GM12874 (cell line): Measurements from ENCODE around the gene CD80.

Source experiments
- TF ChIP-seq, protein P1 (sequence below): IDR thresholded peaks from 2 replicates; pipeline ENCODE4 v1.5.1; 2011; ENCODE audit warnings: low read depth, mild to moderate bottlenecking, control low read depth, low read length, moderate library complexity; ENCODE audit not compliant: insufficient read depth

The CD80 gene

GRCh38 chr3:119560160-119560559, 746 bp upstream of the CD80 start:
- TF ChIP-seq, protein P1, sequence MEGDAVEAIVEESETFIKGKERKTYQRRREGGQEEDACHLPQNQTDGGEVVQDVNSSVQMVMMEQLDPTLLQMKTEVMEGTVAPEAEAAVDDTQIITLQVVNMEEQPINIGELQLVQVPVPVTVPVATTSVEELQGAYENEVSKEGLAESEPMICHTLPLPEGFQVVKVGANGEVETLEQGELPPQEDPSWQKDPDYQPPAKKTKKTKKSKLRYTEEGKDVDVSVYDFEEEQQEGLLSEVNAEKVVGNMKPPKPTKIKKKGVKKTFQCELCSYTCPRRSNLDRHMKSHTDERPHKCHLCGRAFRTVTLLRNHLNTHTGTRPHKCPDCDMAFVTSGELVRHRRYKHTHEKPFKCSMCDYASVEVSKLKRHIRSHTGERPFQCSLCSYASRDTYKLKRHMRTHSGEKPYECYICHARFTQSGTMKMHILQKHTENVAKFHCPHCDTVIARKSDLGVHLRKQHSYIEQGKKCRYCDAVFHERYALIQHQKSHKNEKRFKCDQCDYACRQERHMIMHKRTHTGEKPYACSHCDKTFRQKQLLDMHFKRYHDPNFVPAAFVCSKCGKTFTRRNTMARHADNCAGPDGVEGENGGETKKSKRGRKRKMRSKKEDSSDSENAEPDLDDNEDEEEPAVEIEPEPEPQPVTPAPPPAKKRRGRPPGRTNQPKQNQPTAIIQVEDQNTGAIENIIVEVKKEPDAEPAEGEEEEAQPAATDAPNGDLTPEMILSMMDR = no peak

GRCh38 chr3:119558626-119559317, 642 bp downstream of the CD80 start:
- TF ChIP-seq, protein P1 = no peak

DNA sequence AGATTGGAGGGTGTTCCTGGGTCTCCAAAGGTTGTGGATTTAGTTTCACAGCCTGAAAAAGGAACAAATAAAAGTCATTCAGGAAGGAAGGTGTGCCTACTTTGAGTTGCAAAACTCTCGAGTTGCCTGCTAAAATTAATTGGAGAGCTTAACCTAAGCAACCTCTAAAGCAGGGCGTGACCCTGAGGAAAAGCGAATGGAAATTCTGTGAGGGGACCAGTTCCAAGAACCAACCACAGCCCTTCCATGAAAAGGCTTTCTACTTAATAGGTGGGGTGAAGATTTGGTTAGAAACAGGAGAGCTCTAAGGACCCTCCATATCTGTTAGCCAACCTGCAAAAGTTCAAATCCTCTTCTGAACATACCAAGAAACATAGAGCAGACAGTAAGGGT, 1.5 kb downstream of the CD80 start:
- TF ChIP-seq, protein P1 = no peak

DNA sequence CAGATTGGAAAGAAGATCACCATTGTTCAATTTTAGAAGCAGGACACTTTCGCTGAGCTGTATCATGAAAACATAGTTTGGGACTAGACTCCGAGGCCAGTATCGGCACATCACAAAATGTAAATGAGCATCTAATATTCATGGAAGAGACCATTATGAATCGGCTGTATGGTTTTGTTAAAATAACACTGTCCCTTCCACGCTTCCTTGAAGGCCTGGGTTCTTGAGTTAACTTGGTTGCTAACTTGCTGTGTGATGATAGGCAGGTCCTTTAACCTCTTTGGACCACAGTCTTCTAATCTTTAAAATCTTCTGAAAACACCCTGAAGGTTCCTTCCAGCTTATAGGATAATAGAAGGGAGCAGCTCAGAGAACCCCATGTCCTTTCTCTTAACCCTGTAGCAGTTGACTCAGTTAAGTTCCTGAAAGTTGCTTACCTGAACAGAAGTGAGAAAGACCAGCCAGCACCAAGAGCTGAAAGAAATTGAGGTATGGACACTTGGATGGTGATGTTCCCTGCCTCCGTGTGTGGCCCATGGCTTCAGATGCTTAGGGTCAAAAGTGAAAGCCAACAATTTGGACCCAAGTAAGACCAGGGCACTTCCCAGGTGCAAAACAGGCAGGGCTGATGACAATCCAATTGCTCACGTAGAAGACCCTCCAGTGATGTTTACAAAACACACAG, 2.1 kb downstream of the CD80 start:
- TF ChIP-seq, protein P1 = no peak

DNA sequence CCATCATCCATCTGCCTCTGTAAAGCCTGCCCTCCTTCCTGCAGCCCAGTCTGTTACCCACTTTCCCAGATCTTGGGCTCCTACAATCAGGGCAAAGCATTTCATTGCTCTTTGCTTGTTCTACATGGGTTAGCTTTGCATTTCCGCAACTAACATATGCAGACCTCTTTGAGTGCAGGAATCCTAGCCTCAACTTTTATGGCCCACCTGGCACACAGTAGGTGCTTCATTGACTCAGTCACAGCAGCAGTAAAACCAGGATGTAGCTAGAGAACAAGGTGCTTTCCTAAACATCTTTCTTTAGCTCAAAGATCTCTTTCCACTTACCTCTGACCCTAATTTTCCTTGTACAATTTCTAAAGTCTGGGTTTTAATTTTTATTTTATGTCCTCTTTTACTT, 3.5 kb downstream of the CD80 start:
- TF ChIP-seq, protein P1 = no peak

DNA sequence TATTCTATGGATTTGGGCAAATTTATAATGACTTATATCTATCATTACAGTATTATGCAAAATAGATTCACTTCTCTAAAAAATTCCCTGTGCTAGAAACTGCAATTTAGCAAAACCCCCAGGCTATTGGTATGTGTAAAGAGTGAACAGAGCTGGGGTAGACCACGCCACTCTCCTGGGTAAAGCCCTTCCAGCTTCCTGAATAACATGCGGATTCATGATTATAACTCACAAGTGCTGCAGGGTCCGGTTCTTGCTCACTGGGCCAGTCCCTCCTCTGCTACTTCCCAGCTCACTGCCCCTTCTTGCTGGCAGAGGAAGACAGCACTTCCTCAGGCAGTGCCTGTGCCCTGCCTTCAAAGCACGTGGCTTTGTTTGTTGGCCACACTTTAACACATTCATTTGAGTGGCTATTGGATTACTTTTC, 4.1 kb downstream of the CD80 start:
- TF ChIP-seq, protein P1 = no peak

GRCh38 chr3:119553823-119554415, 5.5 kb downstream of the CD80 start:
- TF ChIP-seq, protein P1 = no peak
